ENCODE data around the gene PTPN13.

PTPN13 gene

GRCh38 chr4:86594559-86595425, 677 bp downstream of the PTPN13 start:
- peak in 1 of 2 donors; percentile 9 for DNase-seq

DNA sequence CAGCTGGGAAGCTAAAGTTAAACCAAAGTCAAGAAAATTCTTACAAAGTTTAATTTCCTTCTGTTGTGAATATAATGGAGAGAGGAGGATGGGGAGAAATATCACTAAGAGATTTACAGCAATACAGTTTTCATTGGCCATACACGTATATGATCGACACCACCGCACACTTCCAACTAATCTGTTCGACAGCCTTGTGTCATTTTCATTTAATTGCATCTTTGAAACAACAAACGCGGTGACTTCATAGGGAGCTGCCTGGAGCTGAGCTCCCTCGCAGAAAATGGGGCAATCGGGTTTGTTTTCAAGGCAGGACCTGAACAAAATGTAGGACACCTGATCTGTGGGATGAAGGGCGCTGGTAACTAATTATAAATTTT, 1.3 kb downstream of the PTPN13 start:
- DNase-seq: no peak

GRCh38 chr4:86596807-86597206, 2.7 kb downstream of the PTPN13 start:
- no peak for DNase-seq

DNA sequence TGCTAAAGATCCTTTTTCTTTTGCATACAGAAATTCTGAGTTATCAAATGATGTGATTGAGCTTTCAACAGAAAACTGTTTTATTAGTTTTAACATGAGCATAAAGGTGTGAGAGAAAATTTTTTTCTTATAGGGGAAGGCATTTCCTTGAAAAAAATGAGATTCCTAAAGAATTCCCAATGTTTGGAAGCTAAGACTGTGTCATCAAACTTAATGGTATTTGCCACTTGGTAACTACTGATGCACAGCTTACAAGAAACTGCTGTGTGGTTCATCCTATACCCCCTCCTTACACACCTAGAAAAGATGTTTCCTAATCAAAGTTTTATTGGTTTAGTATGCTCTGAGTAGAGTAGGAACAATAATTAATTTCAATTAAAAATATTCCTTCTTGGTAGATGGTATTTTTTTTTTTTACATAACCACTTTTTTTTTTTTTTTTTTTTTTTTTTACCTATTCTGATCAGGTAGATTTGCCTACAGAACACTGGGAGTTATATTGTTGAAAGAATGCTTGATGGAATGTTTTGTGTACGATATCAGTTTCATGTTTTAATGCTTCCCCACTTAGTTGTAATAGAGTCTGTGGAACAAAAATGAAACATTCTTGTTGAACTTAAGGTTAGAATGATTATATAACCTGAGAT, 6.0 kb downstream of the PTPN13 start:
- no peak for DNase-seq

DNA sequence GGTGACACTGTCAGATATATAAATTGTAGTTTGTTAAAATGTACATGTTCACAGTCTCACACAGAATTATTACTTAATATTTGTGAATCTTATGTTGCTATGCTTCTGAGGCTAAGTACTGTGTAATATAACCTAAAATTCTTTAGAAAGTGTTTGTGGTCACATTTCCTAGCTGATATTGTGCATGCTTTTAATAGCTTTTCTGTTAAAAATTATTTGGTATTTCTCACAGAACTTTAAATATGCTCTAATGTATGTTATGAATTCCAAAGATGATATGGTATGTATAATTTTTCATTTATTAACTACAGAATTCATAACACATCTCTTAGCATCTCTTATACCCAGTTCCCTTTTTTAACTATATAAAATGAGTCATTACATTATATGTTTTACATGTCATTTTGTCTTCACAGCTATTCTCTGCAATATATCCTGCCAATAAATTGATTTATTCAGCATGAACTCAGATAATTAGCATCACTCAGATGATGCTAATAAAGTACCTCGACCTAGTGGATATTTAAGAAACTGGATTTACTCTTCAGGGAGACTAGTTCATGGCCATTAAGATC, 9.3 kb downstream of the PTPN13 start:
- no peak for DNase-seq

- no peak for DNase-seq
Observed at GRCh38 chr4:86606809-86607208, 12.7 kb downstream of the PTPN13 start.

DNA sequence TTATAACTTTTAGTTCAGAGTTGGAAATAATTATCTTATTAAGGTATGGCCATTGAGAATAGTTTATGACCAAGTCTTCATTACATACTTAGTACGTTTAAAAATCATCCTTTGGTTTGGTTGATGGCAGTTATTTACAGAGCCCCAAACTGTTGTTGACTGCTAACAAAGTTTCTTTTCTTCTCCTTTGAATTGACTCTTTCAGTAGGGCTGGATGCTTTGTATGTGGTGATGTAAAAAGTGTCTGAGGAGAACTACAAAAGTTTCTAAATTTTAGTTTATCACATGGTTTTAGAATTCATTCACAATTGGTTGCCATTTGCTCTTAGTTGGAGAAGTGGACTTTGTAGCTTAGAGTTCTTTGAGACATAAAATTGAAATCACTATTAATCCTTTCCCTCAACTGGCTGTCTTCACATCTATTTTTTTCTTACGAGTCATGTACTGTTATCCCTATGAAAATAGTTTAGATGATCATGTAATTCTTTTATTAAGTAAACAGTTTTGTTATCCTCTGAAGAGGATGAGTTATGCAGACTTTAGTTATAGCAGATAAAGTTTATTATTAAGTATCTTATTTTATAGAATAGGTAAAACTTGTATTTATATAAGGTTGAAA, 14.8 kb downstream of the PTPN13 start:
- no peak for DNase-seq

DNA sequence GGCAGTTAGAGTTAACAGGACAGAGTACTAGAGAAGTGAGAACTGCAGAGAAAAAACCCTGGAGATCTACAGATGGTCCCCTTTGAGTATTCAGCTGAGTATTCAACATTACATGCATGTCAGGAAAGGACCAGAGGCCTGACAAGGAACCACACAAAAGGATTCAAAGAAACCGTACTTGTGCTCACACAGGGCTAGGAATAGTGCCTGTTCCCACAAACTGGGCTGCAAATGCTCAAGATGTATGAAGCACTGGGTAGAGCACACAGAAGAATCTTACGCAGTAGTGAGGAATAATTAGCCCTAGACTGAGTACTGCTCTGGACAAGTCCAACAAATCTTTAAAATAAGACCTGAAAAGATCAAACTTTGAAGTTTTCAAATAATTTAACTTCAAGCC, 17.6 kb downstream of the PTPN13 start:
- DNase-seq: no peak

GRCh38 chr4:86613734-86614133, 19.6 kb downstream of the PTPN13 start:
- DNase-seq: no peak

DNA sequence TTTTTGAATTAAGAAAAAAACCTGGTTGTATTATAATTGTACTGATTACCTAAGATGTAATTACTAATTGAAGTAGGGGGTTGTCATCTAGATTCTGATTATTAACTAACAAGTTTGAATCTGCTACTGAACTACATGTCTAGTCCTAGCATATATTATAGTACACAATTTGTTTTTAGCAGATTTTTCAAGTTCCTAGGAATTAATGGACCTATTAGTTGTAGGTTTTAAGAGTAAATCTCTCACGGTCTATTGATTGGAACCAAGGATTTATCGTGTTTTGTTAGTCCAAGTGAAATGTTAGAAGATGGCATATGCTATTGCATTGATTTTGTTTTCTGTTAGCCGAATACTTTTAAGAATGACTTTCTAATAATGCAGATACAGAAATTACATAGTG, 20.8 kb downstream of the PTPN13 start:
- DNase-seq: no peak

DNA sequence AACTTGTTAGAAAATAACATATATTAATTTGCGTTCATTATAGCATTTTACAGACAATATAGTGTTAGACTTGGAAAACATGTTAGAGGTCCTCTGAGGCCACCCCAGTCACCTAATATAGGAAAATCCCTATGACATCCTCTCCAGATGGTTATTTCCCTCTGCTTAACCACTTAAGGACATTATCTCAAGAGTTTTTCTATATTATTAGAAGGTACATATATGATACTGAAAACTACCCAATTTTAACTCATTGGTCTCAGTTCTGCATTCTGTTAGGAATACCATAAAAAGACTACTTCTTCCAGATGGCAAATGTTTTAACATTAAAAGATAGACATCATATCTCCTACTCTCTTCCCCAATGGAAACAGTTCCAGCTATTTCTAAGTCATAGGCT, 21.4 kb downstream of the PTPN13 start:
- no peak for DNase-seq

DNA sequence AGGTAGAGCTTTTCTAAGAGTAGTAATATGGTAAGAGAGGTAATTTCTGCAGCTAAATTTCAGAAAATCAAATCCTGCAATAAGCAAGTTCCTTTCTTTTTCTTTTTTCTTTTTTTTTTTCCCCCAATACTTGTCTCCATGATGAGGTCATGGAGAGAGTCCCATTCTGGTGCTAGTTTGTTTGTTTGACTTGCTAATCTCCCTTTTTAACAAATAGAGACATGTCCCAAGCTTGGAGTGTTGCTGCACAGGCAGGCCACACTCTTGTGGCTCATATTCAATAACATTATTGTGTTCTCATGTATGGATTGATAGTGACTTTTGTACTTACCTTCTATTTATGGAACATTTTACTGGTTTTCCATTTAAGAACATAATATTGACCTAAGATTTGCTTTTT, 25.5 kb downstream of the PTPN13 start:
- DNase-seq: no peak

- no peak for DNase-seq
Observed at GRCh38 chr4:86621435-86621834, 27.3 kb downstream of the PTPN13 start.

DNA sequence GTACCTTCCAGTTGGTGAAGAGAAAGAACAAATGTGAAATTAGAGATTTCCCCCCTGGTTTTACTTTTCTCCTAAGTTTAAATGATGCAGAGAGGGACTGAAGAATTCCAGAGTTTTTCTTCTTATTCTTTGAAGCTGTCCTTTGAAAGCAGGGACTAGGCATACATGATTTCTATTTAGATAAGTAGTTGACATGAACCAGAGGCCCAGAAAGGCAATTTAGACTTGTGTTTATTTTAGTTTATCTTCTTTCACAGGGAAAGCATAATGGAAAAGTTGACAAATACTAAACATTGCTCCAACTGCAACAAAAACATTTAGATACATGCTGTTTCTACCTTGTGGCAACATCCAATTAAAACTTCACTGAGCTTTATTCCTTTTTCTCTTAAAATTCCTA, 32.0 kb downstream of the PTPN13 start:
- no peak for DNase-seq

DNA sequence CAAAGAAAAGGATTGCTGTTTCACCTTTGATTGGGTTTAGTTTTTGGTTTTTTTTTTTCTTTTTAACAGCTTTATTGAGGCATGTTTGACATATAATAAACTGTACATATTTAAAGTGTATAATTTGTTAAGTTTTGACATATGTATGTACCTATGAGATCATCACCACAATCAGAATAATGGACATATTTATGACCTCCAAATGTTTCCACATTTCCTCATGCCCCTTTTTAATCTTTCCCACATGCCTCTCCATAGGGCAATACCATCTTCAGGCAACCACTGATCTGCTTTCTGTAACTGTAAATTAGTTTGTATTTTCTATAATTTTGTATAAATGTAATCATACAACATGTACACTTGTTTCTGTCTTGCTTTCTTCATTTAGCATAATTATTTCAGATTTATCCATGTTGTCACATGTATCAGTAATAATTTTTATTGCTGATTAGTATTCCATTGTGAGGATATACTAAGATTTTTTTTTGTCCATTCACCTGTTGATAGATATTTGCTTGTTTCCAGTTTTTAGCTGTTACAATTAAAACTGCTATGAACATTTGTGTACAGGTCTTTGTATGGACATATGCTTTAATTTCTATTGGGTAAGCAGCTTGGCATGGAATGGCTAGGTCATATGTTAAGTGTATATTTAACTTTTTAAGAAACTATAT, 33.5 kb downstream of the PTPN13 start:
- DNase-seq: no peak

- DNase-seq: no peak
Observed at GRCh38 chr4:86630629-86631028, 36.5 kb downstream of the PTPN13 start.

DNA sequence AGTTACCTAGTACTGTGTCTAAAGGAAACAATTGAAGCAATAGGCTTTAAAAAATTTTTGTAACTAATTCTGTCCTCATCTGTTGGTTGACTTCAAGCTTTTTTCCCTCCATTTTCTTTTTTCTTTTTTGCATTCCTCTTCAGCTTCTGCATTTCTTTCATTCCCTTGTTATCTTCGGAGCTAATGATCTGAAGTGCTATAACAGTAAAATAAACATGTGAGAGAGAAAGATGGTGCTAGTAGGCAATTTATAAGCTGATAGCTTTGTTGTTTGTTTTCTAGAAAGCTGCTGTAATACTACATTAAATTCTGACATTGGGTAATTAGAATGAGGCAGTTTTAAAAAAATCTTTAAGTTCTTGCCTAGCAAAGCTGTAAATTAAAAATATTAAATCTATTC, 37.1 kb downstream of the PTPN13 start:
- no peak for DNase-seq

DNA sequence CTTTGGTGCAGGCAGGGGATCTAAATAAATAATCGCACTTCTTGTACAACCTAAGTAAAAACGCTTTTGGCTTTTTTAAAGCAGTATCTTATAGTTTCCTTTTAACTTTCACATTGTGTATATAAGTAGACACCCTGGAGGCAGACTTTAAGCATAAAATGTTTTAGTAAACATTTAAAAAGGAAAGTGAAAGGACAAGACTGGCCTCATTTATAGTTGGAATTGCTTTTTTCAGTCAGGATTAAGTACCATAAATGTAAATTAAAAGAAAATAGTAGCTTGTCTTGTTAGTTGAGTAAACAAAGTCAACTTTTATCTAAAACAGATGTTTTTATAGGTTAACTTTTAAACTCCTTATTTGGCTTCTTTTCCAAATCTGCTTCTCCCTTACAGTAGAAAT, 39.7 kb downstream of the PTPN13 start:
- DNase-seq: no peak

GRCh38 chr4:86640469-86640868, 46.4 kb downstream of the PTPN13 start:
- no peak for DNase-seq

- no peak for DNase-seq
Observed at GRCh38 chr4:86641516-86642090, 47.5 kb downstream of the PTPN13 start.

DNA sequence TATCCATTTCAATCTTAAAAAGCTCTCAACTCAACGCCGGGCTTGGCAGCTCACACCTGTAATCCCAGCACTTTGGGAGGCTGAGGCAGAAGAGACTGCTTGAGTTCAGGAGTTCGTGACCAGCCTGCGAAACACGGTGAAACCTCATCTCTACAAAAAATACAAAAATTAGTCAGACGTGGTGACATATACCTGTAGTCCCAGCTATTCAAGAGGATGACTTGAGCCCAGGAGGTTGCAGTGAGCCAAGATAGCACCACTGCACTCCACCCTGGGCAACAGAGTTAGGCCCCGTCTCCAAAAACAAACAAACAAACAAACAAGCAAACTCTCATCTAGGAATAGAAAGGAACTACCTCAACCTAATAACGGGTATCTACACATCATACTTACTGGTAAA, 50.8 kb downstream of the PTPN13 start:
- no peak for DNase-seq

- DNase-seq: no peak
Observed at GRCh38 chr4:86652332-86652932, 58.3 kb downstream of the PTPN13 start.

All from stimulated activated CD4-positive, alpha-beta T cell treated with anti-CD3 and anti-CD28 coated beads, Interleukin-2, amount 100 ng/mL, for 48 hours (primary cell).